Measurements from ENCODE around the gene SLC27A6.
"Not testable (repeated sequence)": the region's sequence is repeated elsewhere in the genome, so short reads cannot be mapped to it uniquely, and the experiment has no call there.

DNA sequence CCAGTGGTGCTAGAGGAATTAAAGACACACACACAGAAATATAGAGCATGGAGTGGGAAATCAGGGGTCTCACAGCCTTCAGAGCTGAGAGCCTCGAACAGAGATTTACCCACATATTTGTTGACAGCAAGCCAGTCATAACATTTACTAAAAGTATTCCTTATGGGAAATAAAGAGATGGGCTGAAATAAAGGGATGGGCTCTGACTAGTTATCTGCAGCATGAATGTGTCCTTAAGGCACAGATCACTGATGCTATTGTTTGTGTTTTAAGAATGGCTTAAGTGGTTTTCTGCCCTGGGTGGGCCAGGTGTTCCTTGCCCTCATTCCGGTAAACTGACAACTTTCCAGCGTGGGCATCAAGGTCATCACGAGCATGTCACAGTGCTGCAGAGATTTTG is 33.1 kb upstream of the SLC27A6 start:
- TF ChIP-seq, protein P1, sequence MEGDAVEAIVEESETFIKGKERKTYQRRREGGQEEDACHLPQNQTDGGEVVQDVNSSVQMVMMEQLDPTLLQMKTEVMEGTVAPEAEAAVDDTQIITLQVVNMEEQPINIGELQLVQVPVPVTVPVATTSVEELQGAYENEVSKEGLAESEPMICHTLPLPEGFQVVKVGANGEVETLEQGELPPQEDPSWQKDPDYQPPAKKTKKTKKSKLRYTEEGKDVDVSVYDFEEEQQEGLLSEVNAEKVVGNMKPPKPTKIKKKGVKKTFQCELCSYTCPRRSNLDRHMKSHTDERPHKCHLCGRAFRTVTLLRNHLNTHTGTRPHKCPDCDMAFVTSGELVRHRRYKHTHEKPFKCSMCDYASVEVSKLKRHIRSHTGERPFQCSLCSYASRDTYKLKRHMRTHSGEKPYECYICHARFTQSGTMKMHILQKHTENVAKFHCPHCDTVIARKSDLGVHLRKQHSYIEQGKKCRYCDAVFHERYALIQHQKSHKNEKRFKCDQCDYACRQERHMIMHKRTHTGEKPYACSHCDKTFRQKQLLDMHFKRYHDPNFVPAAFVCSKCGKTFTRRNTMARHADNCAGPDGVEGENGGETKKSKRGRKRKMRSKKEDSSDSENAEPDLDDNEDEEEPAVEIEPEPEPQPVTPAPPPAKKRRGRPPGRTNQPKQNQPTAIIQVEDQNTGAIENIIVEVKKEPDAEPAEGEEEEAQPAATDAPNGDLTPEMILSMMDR (conservative IDR thresholded peaks at IDR 0.05; ENCODE audit: low read depth in 2 of 2), result not testable (repeated sequence)
- TF ChIP-seq, protein P2, sequence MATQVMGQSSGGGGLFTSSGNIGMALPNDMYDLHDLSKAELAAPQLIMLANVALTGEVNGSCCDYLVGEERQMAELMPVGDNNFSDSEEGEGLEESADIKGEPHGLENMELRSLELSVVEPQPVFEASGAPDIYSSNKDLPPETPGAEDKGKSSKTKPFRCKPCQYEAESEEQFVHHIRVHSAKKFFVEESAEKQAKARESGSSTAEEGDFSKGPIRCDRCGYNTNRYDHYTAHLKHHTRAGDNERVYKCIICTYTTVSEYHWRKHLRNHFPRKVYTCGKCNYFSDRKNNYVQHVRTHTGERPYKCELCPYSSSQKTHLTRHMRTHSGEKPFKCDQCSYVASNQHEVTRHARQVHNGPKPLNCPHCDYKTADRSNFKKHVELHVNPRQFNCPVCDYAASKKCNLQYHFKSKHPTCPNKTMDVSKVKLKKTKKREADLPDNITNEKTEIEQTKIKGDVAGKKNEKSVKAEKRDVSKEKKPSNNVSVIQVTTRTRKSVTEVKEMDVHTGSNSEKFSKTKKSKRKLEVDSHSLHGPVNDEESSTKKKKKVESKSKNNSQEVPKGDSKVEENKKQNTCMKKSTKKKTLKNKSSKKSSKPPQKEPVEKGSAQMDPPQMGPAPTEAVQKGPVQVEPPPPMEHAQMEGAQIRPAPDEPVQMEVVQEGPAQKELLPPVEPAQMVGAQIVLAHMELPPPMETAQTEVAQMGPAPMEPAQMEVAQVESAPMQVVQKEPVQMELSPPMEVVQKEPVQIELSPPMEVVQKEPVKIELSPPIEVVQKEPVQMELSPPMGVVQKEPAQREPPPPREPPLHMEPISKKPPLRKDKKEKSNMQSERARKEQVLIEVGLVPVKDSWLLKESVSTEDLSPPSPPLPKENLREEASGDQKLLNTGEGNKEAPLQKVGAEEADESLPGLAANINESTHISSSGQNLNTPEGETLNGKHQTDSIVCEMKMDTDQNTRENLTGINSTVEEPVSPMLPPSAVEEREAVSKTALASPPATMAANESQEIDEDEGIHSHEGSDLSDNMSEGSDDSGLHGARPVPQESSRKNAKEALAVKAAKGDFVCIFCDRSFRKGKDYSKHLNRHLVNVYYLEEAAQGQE (IDR thresholded peaks at IDR 0.05; ENCODE audit: unreplicated experiment), result not testable (repeated sequence)
- TF ChIP-seq JUNB (IDR thresholded peaks at IDR 0.05; ENCODE audit: unreplicated experiment); POLR2AphosphoS5 (IDR thresholded peaks at IDR 0.05; ENCODE audit: low read depth); CREB1 (CRISPR knock-in tag; IDR thresholded peaks at IDR 0.05; ENCODE audit: low read depth): not testable (repeated sequence)
- TF ChIP-seq, protein P3, sequence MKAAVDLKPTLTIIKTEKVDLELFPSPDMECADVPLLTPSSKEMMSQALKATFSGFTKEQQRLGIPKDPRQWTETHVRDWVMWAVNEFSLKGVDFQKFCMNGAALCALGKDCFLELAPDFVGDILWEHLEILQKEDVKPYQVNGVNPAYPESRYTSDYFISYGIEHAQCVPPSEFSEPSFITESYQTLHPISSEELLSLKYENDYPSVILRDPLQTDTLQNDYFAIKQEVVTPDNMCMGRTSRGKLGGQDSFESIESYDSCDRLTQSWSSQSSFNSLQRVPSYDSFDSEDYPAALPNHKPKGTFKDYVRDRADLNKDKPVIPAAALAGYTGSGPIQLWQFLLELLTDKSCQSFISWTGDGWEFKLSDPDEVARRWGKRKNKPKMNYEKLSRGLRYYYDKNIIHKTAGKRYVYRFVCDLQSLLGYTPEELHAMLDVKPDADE (IDR thresholded peaks at IDR 0.05), result not testable (repeated sequence)
- TF ChIP-seq, protein P4, sequence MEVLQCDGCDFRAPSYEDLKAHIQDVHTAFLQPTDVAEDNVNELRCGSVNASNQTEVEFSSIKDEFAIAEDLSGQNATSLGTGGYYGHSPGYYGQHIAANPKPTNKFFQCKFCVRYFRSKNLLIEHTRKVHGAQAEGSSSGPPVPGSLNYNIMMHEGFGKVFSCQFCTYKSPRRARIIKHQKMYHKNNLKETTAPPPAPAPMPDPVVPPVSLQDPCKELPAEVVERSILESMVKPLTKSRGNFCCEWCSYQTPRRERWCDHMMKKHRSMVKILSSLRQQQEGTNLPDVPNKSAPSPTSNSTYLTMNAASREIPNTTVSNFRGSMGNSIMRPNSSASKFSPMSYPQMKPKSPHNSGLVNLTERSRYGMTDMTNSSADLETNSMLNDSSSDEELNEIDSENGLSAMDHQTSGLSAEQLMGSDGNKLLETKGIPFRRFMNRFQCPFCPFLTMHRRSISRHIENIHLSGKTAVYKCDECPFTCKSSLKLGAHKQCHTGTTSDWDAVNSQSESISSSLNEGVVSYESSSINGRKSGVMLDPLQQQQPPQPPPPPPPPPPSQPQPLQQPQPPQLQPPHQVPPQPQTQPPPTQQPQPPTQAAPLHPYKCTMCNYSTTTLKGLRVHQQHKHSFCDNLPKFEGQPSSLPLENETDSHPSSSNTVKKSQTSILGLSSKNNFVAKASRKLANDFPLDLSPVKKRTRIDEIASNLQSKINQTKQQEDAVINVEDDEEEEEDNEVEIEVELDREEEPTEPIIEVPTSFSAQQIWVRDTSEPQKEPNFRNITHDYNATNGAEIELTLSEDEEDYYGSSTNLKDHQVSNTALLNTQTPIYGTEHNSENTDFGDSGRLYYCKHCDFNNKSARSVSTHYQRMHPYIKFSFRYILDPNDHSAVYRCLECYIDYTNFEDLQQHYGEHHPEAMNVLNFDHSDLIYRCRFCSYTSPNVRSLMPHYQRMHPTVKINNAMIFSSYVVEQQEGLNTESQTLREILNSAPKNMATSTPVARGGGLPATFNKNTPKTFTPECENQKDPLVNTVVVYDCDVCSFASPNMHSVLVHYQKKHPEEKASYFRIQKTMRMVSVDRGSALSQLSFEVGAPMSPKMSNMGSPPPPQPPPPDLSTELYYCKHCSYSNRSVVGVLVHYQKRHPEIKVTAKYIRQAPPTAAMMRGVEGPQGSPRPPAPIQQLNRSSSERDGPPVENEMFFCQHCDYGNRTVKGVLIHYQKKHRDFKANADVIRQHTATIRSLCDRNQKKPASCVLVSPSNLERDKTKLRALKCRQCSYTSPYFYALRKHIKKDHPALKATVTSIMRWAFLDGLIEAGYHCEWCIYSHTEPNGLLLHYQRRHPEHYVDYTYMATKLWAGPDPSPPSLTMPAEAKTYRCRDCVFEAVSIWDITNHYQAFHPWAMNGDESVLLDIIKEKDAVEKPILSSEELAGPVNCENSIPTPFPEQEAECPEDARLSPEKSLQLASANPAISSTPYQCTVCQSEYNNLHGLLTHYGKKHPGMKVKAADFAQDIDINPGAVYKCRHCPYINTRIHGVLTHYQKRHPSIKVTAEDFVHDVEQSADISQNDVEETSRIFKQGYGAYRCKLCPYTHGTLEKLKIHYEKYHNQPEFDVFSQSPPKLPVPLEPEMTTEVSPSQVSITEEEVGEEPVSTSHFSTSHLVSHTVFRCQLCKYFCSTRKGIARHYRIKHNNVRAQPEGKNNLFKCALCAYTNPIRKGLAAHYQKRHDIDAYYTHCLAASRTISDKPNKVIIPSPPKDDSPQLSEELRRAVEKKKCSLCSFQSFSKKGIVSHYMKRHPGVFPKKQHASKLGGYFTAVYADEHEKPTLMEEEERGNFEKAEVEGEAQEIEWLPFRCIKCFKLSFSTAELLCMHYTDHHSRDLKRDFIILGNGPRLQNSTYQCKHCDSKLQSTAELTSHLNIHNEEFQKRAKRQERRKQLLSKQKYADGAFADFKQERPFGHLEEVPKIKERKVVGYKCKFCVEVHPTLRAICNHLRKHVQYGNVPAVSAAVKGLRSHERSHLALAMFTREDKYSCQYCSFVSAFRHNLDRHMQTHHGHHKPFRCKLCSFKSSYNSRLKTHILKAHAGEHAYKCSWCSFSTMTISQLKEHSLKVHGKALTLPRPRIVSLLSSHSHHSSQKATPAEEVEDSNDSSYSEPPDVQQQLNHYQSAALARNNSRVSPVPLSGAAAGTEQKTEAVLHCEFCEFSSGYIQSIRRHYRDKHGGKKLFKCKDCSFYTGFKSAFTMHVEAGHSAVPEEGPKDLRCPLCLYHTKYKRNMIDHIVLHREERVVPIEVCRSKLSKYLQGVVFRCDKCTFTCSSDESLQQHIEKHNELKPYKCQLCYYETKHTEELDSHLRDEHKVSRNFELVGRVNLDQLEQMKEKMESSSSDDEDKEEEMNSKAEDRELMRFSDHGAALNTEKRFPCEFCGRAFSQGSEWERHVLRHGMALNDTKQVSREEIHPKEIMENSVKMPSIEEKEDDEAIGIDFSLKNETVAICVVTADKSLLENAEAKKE (CRISPR knock-in tag; IDR thresholded peaks at IDR 0.05), result not testable (repeated sequence)

Data from GM23338 (cell line).